SH-SY5Y (cell line): ENCODE measurements around the gene WDPCP.

ENCODE experiments used
- GATA2 ChIP-seq: IDR thresholded peaks from 2 replicates; pipeline ENCODE4 v1.6.1; 2011; ENCODE audit warnings: mild to moderate bottlenecking, low read depth, low read length
- GATA3 ChIP-seq: IDR thresholded peaks from 2 replicates; pipeline ENCODE4 v1.6.1; 2011; ENCODE audit warnings: low read depth, mild to moderate bottlenecking, low read length, moderate library complexity

WDPCP gene

GRCh38 chr2:63588385-63589147 is at the start of gene WDPCP, which contains the start of gene MDH1:
WDPCP (minus strand) TSS chr2:63588477; CDS start chr2:63588271, 206 bp downstream.
MDH1 (plus strand) TSS chr2:63588963; CDS start chr2:63589044, 81 bp downstream.
- TF ChIP-seq GATA2 (no peak), GATA3 (no peak)

DNA sequence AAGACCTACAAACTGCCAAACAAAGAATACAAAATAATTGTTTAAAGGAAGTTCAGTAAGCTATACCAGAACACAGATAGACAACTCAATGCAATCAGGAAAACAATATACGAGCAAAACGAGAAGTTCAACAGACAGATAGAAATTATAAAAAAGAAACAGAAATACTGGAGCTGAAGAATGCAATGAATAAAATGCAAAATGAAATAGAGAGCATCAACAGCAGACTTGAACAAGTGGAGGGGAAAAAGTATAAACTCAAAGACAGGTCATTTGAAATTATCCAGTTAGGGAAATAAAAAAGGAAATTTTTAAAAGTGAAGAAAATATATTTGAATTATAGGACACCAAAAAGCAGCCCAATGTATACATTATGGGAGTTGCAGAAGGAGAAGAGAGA is 44.1 kb upstream of the WDPCP start:
- TF ChIP-seq GATA2 (no peak), GATA3 (no peak)

DNA sequence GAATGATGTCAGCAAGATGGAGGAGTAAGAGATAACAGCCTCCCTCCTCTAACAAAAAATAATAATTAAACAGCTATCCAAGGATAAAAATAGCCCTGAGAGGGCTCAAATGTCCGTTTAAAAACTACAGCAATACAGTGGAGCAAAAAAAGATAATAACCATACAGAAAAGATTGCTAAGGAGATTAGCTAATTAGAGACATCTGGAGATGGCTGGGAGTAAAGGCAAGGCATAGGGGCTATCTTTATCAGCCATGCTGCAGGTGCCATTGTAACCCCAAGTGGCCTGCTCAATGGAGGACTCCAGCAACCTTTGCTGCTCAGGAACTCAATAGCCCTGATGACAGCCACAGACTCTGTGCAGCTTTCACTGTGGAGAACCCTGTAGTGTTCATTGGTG is 43.2 kb upstream of the WDPCP start:
- TF ChIP-seq GATA3, result peak; percentile 29; the same call in 1 of the 2 replicates
- TF ChIP-seq GATA2, result peak; percentile 74

- TF ChIP-seq GATA2 (no peak), GATA3 (no peak)
These were observed 40.2 kb upstream of the WDPCP start for GRCh38 chr2:63628403-63628942.

GRCh38 chr2:63627866-63628265 is 39.6 kb upstream of the WDPCP start:
- TF ChIP-seq GATA2, result no peak
- TF ChIP-seq GATA3, result no peak

GRCh38 chr2:63622751-63623150 is 34.5 kb upstream of the WDPCP start:
- TF ChIP-seq GATA3 (no peak), GATA2 (no peak)

- TF ChIP-seq GATA3 (no peak), GATA2 (no peak)
These were observed 31.1 kb upstream of the WDPCP start for GRCh38 chr2:63619328-63619727.

GRCh38 chr2:63617366-63617765 is 29.1 kb upstream of the WDPCP start:
- TF ChIP-seq GATA2 (no peak), GATA3 (no peak)

- TF ChIP-seq GATA2, result no peak
- no peak for TF ChIP-seq GATA3
These were observed 27.0 kb upstream of the WDPCP start for GRCh38 chr2:63614983-63615945.

DNA sequence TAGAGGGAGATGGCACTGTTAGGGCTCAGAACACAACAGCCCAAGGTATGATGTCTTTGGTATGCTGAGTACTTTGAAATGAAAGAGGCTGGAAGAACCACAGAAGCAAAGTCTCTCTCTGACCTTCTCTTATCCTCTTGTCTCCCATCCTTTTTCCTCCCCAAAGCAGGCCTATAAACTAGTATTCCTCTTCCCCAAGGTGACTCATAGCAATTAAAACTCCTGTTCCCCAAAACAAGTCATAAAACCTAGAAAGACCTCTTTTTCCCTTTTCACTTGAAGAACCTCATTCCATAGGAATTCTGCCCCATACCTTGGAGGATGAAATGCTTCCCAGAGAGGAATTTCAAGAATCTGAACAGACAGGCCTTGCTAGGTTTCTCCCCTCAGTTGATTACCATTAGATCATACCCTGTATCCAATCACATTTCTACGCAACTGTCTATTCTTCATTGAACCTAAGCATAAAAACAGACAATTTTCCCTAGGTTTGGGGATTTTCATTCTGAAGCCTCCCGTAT is 26.2 kb upstream of the WDPCP start:
- TF ChIP-seq GATA3, result no peak
- no peak for TF ChIP-seq GATA2

- TF ChIP-seq GATA2 (no peak), GATA3 (no peak)
These were observed 25.2 kb upstream of the WDPCP start for GRCh38 chr2:63613391-63613901.

DNA sequence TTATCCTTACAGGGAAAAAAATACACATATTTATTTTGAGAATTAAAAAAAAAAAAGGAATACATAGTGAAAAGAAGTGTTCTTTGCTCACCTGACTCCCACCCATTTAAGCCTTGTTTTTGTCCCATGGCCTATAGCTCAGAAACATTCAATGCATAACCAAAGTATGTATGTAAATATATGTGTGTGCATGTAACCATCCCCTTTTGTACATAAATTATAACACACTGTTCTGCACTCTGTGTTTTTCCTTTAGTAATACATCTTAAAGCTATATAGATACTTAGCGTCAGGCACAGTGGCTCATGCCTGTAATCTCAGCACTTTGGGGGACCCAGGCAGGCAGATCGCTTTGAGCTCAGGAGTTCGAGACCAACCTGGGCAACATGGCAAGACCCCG is 22.2 kb upstream of the WDPCP start:
- TF ChIP-seq GATA3 (no peak), GATA2 (no peak)

GRCh38 chr2:63604666-63605065 is 16.4 kb upstream of the WDPCP start:
- TF ChIP-seq GATA3 (no peak), GATA2 (no peak)

DNA sequence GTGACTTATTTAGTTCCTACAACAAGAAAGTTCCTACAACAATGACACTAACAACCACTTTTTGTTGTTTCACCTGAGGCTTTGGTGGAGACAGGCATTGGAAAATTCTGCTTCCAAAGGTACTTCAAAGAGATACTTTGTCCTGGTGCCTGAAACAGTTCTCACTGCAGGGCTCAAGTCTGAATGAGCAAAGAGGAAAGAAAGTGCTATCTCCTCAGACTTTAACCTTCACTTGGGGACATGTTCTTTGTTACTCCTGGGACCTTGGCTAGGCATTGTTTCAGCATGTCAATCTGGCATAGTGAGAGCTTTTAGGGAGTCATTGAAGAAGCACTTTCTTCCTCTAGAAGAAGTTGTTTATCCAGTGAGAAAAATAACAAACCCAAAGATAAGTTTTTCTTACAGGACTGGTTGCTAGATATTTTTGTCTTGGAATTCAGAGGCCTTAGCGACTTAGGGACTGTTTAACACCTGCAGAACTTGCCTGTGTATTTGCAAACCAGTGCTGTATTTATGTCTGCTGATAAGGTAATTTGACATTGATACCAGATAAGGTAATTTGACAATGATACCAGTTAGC is 12.7 kb upstream of the WDPCP start:
- TF ChIP-seq GATA3 (no peak), GATA2 (no peak)
